C4-2B (cell line): Measurements from ENCODE around the gene SEC22C.

Experiments
- CTCF ChIP-seq: fragments of 450-650 bp; conservative IDR thresholded peaks from 2 replicates; pipeline ENCODE4 v1.5.1; 2017; ENCODE audit warnings: mild to moderate bottlenecking
- ZFX ChIP-seq: fragments of 450-650 bp; IDR thresholded peaks from 2 replicates; pipeline ENCODE4 v1.6.1; 2017

- no peak for TF ChIP-seq CTCF
- TF ChIP-seq ZFX = no peak
These were observed 79.9 kb downstream of the SEC22C start for GRCh38 chr3:42501681-42502428.
